Loucy (cell line): ENCODE results near the gene MAP3K10.

ENCODE experiments used
- H2AFZ ChIP-seq: fragments of 200-600 bp; sonication (generic); 2 replicates; pipeline ENCODE4 v1.6.0; 2016; ENCODE audit warnings: antibody characterized with exemption, mild to moderate bottlenecking, low read length, moderate library complexity
- H3F3A ChIP-seq: fragments of 200-600 bp; 2 replicates; pipeline ENCODE4 v1.6.0; 2016; ENCODE audit warnings: antibody characterized with exemption, low read depth, mild to moderate bottlenecking
- H3K27me3 ChIP-seq: fragments of 200-600 bp; sonication (generic); 2 replicates; pipeline ENCODE4 v1.6.1; 2014; ENCODE audit warnings: low read length, mild to moderate bottlenecking; ENCODE audit not compliant: insufficient read depth, poor library complexity, severe bottlenecking
- H3K36me3 ChIP-seq: fragments of 200-600 bp; sonication (generic); 2 replicates; pipeline ENCODE4 v1.6.1; 2016; ENCODE audit warnings: low read length; ENCODE audit not compliant: insufficient read depth
- H3K4me1 ChIP-seq: fragments of 200-600 bp; sonication (generic); 2 replicates; pipeline ENCODE4 v1.5.1; 2014; ENCODE audit warnings: low read length, mild to moderate bottlenecking; ENCODE audit not compliant: insufficient read depth, poor library complexity, severe bottlenecking
- H3K4me2 ChIP-seq: fragments of 200-600 bp; sonication (generic); 2 replicates; pipeline ENCODE4 v1.6.0; 2014; ENCODE audit warnings: antibody characterized with exemption, low read length, low read depth, mild to moderate bottlenecking; ENCODE audit not compliant: poor library complexity, severe bottlenecking
- H3K4me3 ChIP-seq: fragments of 200-600 bp; sonication (generic); 2 replicates; pipeline ENCODE4 v1.5.1; 2014; ENCODE audit warnings: low read length, mild to moderate bottlenecking, mixed read lengths; ENCODE audit not compliant: poor library complexity, severe bottlenecking
- H3K79me2 ChIP-seq: fragments of 200-600 bp; sonication (generic); 2 replicates; pipeline ENCODE4 v1.6.1; 2014; ENCODE audit warnings: low read length; ENCODE audit not compliant: insufficient read depth
- H3K9ac ChIP-seq: fragments of 200-600 bp; sonication (generic); 2 replicates; pipeline ENCODE4 v1.6.0; 2014; ENCODE audit warnings: mild to moderate bottlenecking, low read depth, low read length, moderate library complexity; ENCODE audit not compliant: poor library complexity, severe bottlenecking
- H3K9me2 ChIP-seq: fragments of 200-600 bp; sonication (generic); replicated peaks from 2 replicates; pipeline ENCODE4 v1.6.1; 2016; ENCODE audit warnings: low read depth, low read length, mixed read lengths
- H3K9me3 ChIP-seq: fragments of 200-600 bp; sonication (generic); 2 replicates; pipeline ENCODE4 v1.6.1; 2014; ENCODE audit warnings: mild to moderate bottlenecking, antibody characterized with exemption, low read length, low read depth; ENCODE audit not compliant: insufficient read depth
- H4K20me1 ChIP-seq: fragments of 200-600 bp; sonication (generic); 2 replicates; pipeline ENCODE4 v1.6.0; 2014; ENCODE audit warnings: antibody characterized with exemption, low read length, mild to moderate bottlenecking; ENCODE audit not compliant: insufficient read depth, poor library complexity, severe bottlenecking
- EZH2phosphoT487 ChIP-seq: fragments of 200-600 bp; IDR thresholded peaks from 2 replicates; pipeline ENCODE4 v1.6.1; 2018; ENCODE audit warnings: antibody characterized with exemption, mild to moderate bottlenecking, moderate library complexity, borderline replicate concordance
- TF ChIP-seq, protein P1 (sequence below): fragments of 200-600 bp; sonication (generic); conservative IDR thresholded peaks from 2 replicates; pipeline ENCODE4 v1.5.1; 2014; ENCODE audit warnings: mild to moderate bottlenecking, antibody characterized with exemption, low read length

The MAP3K10 gene

DNA sequence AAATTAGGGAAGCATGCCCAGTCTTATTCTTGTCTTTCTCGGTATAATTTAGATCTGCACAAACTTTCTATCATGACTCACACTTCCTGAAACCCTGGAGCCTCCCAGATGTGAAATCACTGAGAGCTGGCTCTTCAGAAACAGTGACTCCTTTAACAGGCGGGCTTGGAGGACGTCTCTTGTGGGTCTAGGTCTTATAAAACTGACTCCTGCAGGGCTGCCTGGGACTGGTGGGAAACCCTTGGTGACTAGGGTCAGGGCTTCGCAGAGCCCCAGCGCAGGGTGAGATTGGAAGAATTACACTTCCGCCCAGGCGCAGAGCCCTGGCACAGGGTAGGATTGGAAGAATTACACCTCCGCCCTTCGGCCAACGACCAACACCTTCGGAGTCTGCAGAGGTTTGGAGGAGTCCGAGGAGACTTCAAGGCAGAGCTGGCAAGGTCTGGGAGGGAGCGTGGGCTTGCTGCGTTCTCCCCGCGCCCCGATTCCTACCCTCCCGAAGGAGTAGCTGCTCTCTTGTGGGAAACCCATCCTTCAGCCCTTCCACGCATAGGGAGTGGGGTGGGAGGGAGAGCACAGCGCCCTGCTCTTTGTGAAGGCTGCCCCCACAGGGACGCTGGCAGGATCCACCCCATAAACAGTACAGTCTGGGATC lies 43.4 kb upstream of the MAP3K10 start:
- Histone ChIP-seq H3K4me2 (peak overlapping the region; percentile 11), H4K20me1 (no peaks in the 10 kb centered on the region), H3K79me2 (no peaks in the 10 kb centered on the region), H3K9me2 (no peaks in the 10 kb centered on the region), H2AFZ (0 out of 2 replicates have a peak overlapping the region, but pooled peaks have one; percentile 21), H3K36me3 (no peaks in the 10 kb centered on the region), H3K9ac (no peak overlapping the region), H3K9me3 (no peaks in the 10 kb centered on the region), H3K27me3 (no peaks in the 10 kb centered on the region), H3K4me1 (peaks cover 13% of the 10 kb centered on the region), H3K4me3 (no peak overlapping the region), H3F3A (no peaks in the 10 kb centered on the region)
- no peak for TF ChIP-seq EZH2phosphoT487
- TF ChIP-seq, protein P1, sequence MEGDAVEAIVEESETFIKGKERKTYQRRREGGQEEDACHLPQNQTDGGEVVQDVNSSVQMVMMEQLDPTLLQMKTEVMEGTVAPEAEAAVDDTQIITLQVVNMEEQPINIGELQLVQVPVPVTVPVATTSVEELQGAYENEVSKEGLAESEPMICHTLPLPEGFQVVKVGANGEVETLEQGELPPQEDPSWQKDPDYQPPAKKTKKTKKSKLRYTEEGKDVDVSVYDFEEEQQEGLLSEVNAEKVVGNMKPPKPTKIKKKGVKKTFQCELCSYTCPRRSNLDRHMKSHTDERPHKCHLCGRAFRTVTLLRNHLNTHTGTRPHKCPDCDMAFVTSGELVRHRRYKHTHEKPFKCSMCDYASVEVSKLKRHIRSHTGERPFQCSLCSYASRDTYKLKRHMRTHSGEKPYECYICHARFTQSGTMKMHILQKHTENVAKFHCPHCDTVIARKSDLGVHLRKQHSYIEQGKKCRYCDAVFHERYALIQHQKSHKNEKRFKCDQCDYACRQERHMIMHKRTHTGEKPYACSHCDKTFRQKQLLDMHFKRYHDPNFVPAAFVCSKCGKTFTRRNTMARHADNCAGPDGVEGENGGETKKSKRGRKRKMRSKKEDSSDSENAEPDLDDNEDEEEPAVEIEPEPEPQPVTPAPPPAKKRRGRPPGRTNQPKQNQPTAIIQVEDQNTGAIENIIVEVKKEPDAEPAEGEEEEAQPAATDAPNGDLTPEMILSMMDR: no peak

DNA sequence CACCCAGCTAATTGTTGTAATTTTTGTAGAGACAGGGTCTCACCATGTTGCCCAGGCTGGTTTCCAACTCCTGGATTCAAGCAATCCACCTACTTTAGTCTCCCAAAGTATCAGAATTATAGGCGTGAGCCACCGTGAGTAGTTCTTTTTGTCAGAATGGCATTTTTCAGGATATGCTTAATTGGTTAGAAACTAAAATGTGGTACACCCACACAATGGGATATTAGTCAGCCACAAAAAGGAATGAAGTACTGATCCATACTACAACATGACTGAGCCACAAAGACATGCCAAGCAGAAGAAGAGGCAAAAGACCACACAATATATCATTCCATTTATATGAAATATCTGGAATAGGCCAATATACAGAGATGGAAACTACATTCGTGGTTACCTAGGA lies 41.7 kb upstream of the MAP3K10 start:
- TF ChIP-seq, protein P1: no peak
- TF ChIP-seq EZH2phosphoT487: no peak

DNA sequence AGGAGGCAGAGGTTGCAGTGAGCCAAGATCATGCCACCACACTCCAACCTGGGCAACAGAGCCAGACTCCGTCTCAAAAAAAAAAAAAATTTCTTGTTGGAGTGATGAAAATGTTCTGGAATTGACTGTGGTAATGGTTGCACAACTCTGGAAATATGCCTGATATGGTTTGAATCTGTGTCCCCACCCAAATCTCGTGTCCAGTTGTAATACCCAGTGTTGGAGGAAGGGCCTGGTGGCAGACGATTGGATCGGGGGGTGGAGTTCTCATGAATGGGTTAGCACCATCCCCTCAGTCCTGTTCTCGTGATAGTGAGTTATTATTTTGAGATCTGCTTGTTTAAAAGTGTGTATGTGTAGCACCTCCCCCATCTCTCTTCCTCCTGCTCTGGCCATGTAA lies 41.1 kb upstream of the MAP3K10 start:
- no peaks in the 10 kb centered on the region for H3K9me2 ChIP-seq
- no peak overlapping the region for H3K4me3 ChIP-seq
- no peaks in the 10 kb centered on the region for H4K20me1 ChIP-seq
- no peak overlapping the region for H2AFZ ChIP-seq
- no peak overlapping the region for H3K9ac ChIP-seq
- no peak overlapping the region for H3K4me2 ChIP-seq
- H3K36me3 ChIP-seq: no peaks in the 10 kb centered on the region
- H3K4me1 ChIP-seq: no peaks in the 10 kb centered on the region
- no peaks in the 10 kb centered on the region for H3F3A ChIP-seq
- H3K79me2 ChIP-seq: no peaks in the 10 kb centered on the region
- no peaks in the 10 kb centered on the region for H3K9me3 ChIP-seq
- no peak for TF ChIP-seq EZH2phosphoT487
- TF ChIP-seq, protein P1: no peak
- H3K27me3 ChIP-seq: no peaks in the 10 kb centered on the region

More for the DNA sequence above, 41.7 kb upstream of the MAP3K10 start:
- no peaks in the 10 kb centered on the region for H3K9me2 ChIP-seq
- H3K9me3 ChIP-seq: no peaks in the 10 kb centered on the region
- H3K4me3 ChIP-seq: no peak overlapping the region
- no peaks in the 10 kb centered on the region for H4K20me1 ChIP-seq
- no peak overlapping the region for H3K4me2 ChIP-seq
- no peaks in the 10 kb centered on the region for H3K27me3 ChIP-seq
- H3K79me2 ChIP-seq: no peaks in the 10 kb centered on the region
- H3K9ac ChIP-seq: no peak overlapping the region
- H3K4me1 ChIP-seq: peaks cover 1% of the 10 kb centered on the region
- H3F3A ChIP-seq: no peaks in the 10 kb centered on the region
- H2AFZ ChIP-seq: no peak overlapping the region
- H3K36me3 ChIP-seq: no peaks in the 10 kb centered on the region
